Measurements from ENCODE around the gene TRIM52.

- TF ChIP-seq, protein P1, sequence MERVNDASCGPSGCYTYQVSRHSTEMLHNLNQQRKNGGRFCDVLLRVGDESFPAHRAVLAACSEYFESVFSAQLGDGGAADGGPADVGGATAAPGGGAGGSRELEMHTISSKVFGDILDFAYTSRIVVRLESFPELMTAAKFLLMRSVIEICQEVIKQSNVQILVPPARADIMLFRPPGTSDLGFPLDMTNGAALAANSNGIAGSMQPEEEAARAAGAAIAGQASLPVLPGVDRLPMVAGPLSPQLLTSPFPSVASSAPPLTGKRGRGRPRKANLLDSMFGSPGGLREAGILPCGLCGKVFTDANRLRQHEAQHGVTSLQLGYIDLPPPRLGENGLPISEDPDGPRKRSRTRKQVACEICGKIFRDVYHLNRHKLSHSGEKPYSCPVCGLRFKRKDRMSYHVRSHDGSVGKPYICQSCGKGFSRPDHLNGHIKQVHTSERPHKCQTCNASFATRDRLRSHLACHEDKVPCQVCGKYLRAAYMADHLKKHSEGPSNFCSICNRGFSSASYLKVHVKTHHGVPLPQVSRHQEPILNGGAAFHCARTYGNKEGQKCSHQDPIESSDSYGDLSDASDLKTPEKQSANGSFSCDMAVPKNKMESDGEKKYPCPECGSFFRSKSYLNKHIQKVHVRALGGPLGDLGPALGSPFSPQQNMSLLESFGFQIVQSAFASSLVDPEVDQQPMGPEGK (CRISPR knock-in tag; IDR thresholded peaks at IDR 0.05; ENCODE audit: borderline replicate concordance) = no peak; the same call in 1 of the 2 replicates
- TF ChIP-seq CREB5 (CRISPR knock-in tag; IDR thresholded peaks at IDR 0.05; ENCODE audit: low read depth) (0 out of 2 replicates have a peak, but pooled peaks have one; percentile 5), GLIS3 (CRISPR knock-in tag; IDR thresholded peaks at IDR 0.05) (no peak), PPARA (CRISPR knock-in tag; IDR thresholded peaks at IDR 0.05; ENCODE audit: borderline replicate concordance) (no peak), ARNTL (CRISPR knock-in tag; IDR thresholded peaks at IDR 0.05; ENCODE audit: borderline replicate concordance, low read depth) (no peak)
These were observed 53.0 kb downstream of the TRIM52 start for GRCh38 chr5:181207960-181208253.
